GM21786 (cell line): Measurements from ENCODE around the gene FBXL7.

Experiments
- ATAC-seq: cut with Tn5 transposase; IDR thresholded peaks from one replicate; pipeline ENCODE4 v1.9.1; 2021; ENCODE audit not compliant: unreplicated experiment

Gene FBXL7

DNA sequence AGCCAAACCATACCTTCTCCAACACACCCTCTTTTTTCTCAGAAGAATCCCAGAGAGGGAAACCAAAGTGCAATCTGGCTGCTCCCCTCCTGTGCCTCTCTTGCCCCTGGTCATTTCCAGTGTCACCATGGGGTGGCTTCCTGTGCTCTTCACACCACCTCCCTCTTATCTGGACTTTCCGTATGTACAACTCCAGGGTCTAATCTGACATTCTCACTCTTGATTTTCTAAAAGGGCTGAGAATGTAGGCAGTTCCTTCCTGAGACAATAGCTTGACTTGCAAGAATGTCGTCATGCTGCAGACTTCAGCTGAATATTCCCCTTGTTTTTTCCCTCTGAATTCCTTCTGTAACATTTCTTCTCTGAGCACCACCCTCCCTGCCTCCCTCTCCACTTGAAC, 110.2 kb downstream of the FBXL7 start:
- ATAC-seq, result no peak

DNA sequence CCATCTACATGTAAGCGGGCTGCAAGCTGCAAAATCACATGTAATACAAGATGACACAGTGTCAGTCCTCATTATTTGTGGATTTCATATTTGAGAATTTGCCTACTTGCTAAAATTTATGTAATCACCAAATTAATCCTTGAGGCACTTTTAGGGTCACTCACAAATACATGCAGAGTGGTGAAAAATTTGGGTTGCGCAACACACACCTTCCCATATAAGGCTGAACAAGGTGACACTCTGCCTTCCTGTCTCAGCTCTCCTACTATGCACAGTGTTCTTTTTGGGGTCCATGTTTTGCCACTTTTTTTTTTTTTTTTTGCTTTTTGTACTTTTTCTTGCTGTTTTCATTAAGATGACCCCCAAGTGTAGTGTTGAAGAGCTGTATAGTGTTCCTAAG, 111.0 kb downstream of the FBXL7 start:
- no peak for ATAC-seq

DNA sequence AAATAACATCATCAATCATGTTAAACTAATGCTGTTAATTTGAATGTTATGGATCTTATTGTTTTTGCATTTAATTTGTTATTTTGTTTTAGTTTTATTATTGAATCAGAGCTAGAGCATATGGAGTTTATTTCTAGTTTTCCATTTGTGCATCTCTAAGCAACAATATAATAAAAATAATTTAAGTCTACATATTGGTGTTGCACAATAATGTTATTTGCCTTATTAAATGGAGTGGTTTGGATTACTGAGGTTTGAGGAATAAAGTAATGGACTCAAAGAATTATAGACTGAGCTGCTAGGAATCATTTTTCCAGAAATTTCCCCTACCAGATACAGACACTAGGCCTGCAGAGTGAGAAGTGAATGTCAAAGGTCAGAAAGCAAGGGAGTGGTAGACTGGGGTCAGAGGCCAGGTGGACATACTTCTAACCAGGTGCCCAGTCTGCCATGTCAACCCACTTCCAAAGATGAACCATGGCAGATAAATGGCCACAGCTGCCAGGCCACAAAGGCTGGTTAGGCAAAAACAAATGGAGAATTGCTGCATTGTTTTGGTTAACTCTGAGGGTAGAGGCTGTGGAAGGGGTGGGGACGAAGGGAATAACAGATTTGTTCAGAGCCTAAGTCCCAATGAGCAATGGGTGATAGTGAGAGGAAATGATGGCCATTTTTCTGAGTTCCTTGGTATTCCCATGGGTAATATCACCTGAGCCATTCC, 113.1 kb downstream of the FBXL7 start:
- no peak for ATAC-seq

DNA sequence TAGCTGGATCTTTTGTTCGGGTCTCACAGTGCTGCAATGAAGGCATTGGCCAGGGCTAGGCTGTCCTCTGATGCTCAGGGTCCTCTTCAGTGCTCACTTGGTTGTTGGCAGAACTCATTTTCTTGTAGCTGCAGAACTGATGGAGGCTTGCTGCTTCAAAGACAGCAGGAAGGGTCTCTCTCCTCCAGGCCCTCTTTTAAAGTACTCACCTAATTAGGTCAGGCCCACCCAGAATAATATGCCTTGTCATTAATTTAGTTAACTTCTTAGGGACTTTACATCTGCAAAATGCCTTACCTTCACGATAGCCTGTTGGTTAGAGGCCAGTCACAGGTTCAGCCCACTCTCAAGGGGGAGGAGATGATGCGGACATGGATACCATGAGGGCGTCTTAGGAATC, 114.7 kb downstream of the FBXL7 start:
- ATAC-seq, result no peak

DNA sequence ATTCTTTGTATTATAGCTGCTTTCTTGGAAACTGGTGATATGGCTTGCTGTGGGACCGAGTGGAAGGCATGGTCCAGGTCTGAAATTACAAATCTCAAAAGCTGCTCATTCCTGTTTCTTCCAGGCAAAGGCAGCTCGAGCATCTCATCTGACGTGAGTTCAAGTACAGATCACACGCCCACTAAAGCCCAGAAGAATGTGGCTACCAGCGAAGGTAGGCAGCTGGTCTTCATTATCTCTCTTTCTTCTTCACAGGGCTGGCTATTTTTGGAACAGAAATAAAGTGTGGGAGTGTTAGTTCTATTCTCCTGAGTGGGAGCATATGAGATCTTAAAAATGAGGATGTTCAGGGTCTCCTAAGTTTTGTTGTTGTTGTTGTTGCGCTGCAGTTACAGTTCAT, 115.9 kb downstream of the FBXL7 start:
- no peak for ATAC-seq

DNA sequence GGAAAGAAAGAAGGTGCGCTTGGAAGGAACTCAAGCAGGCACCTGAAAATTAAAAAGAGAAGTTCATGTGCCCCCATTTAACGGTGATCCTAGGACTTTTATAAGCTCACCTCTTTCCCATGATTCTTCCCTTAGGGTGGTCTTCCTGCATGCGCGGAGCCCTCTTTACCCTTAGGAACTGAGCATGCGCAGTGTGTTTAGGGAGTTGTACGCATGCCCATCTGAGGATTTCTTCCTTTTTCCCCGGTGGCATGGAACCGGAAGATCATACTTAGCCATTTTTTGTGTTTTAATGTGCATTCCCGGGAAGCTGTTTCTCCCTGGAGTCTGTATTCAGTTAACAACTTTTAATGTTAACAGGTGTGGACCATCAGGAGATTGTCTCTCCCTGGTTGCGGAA, 119.0 kb downstream of the FBXL7 start:
- no peak for ATAC-seq

DNA sequence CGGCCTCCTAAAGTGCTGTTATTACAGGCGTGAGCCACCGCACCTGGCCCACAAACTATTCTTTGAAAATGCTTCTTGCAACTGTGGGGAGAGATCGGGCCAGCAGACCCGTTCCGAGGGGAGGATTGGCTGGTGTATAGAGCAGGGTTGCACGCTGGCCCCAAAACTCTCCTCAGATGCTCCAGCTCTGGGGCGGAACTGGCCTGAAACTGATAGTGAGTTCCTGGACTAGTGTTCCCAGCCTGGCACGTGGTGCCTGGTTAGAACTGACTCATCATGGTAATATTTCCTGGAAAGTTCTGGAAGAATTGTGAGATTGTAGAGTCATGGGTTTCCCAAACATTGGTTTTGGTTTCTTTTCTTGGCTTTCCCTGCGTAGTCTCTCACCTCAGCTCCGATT, 120.5 kb downstream of the FBXL7 start:
- ATAC-seq, result no peak

DNA sequence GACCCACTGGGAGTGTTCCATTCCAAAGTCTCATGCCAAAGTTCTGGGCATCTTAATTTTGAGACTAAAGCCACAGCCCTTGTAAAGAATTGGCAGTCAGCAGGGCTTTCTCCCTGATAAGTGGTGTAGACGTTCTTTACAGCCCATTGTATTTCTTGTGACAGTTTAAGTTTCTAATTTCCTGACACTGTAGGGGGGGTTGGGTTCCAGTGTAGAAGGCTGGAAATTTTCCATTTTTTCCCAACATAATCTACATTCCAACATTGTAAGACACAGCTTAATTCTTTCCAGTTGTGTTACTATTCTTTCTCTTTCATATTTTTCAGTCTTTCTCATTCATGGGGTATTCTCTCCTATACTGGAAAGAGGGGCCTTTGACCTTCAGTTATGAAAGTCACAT, 121.1 kb downstream of the FBXL7 start:
- ATAC-seq, result no peak

DNA sequence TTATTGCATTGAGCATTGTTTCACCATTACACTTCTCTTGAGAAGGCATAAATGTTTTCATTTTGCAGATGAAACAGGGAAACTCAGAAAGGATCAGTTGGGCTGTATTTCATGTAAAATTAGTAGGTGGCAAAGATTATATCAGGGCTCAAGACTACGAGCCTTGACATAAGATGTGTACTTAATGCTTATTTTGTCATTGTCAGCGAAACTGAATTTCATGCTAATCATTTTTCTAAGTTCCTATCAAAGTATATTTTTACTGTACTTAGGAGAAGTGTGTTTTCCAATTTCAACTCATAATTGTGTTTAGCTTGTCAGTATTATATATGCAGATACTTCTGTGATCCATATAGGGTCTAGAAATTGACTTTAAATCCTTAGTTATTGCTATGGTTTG, 123.8 kb downstream of the FBXL7 start:
- ATAC-seq, result no peak

DNA sequence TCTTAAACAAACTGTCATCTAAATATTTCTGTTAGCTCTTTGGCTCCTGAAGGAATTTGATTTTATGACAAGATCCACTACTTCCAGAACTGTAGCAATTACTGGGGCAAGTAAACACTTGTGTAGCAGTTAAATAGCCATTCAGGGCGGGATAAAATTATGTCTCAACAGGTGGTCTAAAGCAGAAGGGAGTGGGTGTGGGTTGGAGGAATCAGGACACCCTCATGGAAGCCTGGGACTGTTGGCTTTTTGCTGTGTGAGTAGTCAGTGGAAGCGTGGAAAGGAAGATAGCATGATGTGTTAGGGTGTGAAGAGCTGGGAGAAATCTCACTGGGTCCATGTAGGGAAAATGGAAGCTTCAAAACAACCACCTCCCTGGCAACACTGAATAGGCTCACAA, 127.1 kb downstream of the FBXL7 start:
- no peak for ATAC-seq

DNA sequence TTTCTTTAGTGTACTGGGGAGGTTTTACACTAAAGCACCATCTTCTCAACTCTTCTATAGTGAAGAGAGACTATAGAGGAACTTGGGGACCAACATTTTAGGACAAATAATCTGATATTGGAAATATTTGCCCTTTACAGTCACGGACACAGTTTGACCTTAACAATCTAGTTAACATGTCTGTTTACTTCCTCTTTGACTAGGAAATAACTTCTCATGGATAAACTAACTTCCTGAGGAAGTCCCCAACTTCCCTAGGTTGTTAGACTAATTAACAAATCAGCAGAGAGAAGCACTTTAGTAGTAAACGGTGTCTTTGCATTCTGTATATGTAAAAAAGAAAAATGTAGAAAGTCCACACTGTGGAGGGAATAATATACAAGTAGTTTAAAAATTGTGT, 127.7 kb downstream of the FBXL7 start:
- ATAC-seq, result no peak

DNA sequence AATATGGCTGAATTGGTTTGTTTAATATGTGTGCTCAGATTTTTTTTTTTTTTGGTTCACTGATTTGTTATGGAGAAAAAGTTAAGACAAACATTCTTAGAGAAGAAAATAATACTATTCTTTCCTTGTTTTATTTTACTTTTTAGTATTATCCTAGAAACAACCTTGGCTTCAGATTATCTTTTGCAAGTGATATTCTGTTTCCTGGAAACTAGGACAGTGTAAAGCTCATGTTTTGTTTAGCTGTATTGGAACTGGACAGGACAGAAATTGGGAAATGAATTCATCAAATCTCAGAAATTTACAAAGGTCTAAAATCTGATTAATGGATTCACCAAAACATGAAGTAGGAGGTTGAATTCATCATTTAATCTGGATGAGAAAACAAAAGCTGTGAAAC, 130.5 kb downstream of the FBXL7 start:
- no peak for ATAC-seq

DNA sequence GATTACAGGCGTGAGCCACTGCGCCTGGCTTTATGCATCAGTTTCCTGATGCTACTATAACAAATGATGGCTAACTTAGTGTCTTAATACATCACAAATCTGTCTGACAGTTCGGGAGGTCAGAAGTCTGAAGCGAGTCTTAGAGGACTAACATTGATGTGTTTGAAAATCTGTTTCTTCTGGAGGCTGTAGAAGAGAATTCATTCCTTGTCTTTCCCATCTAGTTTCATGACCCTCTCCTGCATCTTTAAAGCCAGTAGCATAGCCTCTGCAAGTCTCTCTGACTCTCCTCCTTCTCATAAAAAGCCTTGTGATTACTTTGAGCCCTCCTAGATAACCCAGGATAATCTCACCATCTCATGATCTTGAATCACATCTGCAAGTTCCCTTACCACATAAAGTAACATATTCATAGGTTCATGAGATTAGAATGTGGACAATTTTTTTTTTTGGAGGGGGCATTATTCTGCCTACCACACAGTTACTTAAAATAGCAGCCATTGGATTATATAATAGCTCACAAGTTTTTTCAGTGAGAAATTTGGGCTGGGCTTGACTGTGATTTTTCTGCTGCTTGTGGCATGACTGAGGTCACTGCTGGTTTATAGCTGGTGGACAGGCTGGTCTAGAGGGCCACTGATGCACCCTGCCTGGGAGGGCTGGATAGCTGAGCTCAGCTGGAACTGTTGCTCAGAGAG, 134.8 kb downstream of the FBXL7 start:
- ATAC-seq, result no peak

DNA sequence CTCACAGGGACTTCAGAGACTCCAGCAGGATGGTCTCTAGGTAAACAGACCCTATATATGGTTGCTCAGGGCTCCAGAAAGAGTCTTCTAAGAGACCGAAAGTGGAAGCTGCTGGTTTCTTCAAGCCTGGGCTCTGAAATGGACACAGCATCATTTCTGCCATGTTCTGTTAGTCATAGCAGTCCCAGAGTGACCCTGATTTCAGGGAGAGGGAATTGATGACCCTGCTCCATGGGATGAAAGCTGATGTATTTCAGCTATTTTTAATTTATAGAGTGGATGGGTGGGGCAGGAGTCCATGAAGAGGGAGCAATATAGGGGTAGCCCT, 135.3 kb downstream of the FBXL7 start:
- no peak for ATAC-seq

DNA sequence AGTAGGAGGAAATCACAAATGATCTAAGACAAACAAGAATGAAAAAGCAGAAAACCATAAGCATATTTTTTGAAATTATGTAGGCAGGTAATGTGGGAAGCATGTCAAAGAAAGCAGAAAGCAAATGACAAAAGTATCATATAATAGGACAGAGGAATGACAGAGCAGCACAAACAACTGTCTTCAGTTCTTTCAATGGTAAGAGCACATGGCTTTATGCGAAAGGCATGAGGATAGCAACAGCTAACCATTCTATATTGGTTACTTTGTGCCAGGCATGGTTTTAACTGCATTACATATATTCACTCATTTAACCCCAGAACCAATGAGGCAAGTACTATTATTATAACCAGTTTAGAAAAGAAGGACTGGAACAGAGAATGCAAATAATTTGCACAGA, 137.4 kb downstream of the FBXL7 start:
- ATAC-seq, result no peak

DNA sequence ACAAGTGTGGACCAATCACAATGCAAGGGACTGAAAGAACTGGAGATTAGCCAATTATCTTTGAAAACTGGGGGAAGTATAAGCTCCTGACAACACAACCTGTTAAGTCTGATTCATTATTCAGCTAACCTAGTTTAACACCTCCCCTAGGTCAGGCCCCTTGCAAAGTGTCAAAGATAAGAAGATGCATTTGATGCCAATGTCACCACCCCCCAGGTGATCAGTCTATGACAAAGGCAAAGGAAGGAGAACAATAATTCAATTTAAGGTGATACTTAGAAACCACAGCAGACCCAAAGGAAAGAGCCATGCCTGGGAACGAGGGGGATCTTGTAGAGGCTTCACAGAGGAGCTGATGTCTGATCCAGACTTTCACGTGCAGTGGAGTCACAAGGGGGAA, 137.9 kb downstream of the FBXL7 start:
- ATAC-seq, result no peak

DNA sequence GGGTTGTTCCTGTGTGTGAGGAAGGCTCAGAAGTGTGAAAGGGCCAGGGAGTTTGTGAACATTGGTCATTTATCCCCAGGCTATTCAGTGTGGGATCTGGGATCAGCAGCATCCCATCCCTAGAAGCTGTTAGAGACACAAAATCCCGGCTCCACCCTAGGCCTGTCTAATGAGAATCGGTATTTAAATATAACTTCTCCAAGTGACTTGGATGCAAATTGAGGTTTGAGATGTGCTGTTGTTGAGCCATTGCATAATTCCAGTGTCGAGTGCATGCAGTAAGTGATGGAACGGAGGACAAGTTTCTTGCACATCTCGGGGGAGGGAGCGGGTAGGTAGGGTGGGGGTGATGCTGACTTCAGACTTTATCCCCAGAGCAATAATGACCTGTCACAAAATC, 138.3 kb downstream of the FBXL7 start:
- no peak for ATAC-seq

DNA sequence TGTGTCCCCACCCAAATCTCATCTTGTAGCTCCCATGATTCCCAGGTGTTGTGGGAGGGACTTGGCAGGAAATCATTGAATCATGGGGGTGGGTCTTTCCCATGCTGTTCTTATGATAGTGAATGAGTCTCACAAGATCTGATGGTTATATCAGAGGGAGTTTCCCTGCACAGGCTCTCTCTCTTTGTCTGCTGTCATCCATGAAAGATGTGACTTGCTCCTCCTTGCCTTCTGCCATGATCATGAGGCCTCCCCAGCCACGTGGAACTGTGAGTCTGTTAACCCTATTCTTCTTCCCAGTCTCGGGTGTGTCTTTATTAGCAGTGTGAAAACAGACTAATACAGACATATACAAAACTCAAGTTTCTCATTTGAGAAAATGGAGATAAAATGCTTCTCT, 139.3 kb downstream of the FBXL7 start:
- no peak for ATAC-seq

DNA sequence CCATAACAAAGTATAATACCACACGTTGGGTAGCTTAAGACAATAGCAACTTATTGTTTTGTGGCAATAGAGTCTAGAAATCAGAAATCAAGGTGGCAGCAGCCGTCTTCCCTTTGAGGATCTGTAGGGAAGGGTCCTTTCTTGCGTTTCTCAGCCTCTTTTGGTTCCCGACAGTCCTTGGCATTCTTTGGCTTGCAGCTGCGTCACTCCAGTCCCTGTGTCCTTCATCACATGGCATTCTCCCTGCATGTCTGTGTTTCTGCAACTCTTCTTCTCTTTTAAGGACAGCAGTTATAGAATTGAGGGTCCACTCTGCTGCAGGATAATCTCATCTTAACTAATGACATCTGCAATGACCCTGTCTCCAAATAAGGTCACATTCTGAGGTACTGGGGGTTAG, 140.1 kb downstream of the FBXL7 start:
- no peak for ATAC-seq

DNA sequence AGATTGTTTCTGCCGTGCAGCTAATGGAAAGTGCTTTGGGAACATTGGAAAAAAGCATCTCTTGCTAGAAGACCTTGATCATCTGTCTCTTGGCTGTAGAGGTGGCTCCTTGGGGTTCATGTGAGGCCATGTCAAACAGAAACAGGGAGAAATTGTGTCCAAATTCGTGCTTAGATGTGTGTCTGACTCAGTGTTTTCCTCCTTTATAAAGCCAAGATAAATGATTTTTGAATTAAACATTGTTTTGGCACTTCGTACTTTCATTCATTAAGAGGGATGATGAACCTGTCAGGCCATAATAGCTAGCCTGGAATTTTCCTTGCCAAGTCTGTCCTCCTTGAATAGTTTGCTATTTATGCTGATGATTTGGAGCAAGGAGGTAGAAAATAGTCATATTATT, 143.8 kb downstream of the FBXL7 start:
- no peak for ATAC-seq

DNA sequence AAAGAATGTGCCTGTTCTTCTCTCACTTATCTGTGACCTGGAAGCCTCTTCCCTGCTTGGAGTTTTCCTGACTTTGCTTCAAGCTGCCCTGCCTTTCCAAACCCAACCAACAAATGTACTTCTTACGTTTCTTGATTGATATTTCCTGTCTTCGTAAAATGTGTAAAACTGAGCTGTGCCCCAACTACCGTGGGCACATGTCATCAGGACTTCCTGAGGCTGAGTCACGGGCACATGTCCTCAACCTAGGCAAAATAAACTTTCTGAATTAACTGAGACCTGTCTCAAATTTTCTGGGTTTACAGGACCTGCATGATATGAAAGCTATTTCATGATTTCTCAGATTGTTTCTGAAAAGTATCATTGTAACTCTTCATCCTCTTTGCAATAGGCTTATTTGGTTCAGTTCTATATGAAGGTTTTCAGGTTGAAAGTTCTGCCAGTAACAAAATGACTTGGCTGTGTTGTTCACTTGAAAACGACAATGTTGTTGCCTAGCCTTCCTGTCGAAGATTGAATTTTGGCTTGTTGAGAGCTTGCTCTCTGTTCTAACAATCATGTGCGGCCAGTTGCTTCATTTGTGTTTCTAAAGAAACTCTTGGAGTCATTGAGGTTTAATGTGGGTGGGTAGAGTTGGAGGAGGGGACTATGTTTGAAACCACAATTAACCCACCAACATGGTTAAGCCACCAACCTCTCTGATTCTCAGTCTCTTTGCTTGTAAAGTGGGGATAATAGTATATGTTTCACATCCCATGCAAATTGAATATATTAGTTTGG, 145.6 kb downstream of the FBXL7 start:
- no peak for ATAC-seq

DNA sequence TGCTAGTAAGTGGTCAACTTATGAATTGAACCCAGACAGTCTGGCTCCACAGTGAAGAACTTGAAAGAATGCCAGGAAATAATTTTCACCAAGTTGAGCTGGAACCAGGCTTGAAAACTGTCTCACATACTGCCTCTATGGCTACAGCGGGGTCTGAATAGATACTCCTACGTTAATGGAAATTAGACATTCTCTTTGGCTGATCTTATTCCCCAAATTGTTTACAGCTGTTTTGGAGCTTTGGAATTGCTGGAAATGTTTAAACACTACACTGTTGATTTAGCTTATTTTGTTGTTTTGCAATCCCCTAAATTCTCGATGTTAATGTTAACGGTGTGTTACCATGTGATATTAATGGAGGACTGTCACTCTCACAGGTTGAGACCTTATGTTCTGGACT, 146.4 kb downstream of the FBXL7 start:
- ATAC-seq, result no peak
